Ovary (tissue), 3 donors: Measurements from ENCODE around the gene SCRN2.

Experiments
- CTCF ChIP-seq, 3 donors: fragments of 450-650 bp in 2 of 3; fragments of 200-600 bp in 1 of 3; IDR thresholded peaks; one replicate each; pipeline versions ENCODE4 v1.5.1 to v1.8.0; 2016 to 2022; ENCODE audit warnings: antibody characterized with exemption in 3 of 3, mild to moderate bottlenecking in 1 of 3
- EP300 ChIP-seq: sonication (generic); formaldehyde crosslinking; IDR thresholded peaks from one replicate; pipeline ENCODE4 v1.6.1; 2017; ENCODE audit warnings: antibody characterized with exemption
- donor health status: DM: no; HTN: no; CAD: no.

DNA sequence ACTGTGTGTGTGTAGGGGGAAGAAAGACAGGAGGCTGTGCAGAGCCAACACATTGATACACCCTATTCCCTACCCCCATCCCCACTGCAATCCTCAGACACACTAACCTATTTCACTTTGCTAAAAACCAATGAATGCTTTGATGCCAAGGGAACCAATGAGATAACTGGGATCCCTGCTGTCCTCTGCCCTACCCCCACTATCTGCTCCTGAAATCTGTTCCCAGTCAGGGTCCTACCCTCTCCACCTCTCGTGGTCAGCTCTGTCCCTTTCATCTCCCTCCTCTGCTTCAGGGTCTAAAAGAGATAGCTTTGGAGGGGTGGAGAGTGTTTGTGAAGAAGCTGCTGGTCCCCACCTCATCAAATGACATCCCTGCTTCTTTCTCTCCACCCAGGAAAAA is 29.0 kb upstream of the SCRN2 start:
- TF ChIP-seq CTCF (IDR thresholded peaks at IDR 0.05): no peak
- TF ChIP-seq EP300: no peak
